ENCODE measurements around the gene DGCR2.

Gene DGCR2

GRCh38 chr22:19149991-19150390 lies 27.8 kb upstream of the DGCR2 start, which contains the start of gene GSC2:
Gene GSC2, minus strand, starts transcription at chr22:19150292. Its CDS starts 9 bp downstream, at chr22:19150283.
- H3K4me3 ChIP-seq (replicated peaks in 1 of 2; ENCODE audit: low read depth in 2 of 2, low read length in 2 of 2): no peak within 1 kb of the TSS
- no peak for TF ChIP-seq CTCF (IDR thresholded peaks at IDR 0.05; ENCODE audit: low read depth, low read length)

GRCh38 chr22:19149047-19149883 lies 27.1 kb upstream of the DGCR2 start:
- DNase-seq (ENCODE audit: low read depth in 2 of 2): no peak
- no peak for TF ChIP-seq CTCF (IDR thresholded peaks at IDR 0.05; ENCODE audit: low read depth, low read length)
- H3K4me3 ChIP-seq (replicated peaks in 1 of 2; ENCODE audit: low read depth in 2 of 2, low read length in 2 of 2): no peak overlapping the region

More at GRCh38 chr22:19149991-19150390, 27.8 kb upstream of the DGCR2 start, which contains the start of gene GSC2:
- DNase-seq (ENCODE audit: low read depth in 2 of 2): no peak

GRCh38 chr22:19148417-19149046 lies 26.3 kb upstream of the DGCR2 start:
- H3K4me3 ChIP-seq (replicated peaks in 1 of 2; ENCODE audit: low read depth in 2 of 2, low read length in 2 of 2): no peak overlapping the region
- no peak for TF ChIP-seq CTCF (IDR thresholded peaks at IDR 0.05; ENCODE audit: low read depth, low read length)

GRCh38 chr22:19147195-19147780 lies 25.1 kb upstream of the DGCR2 start:
- no peak for DNase-seq (ENCODE audit: low read depth in 2 of 2)
- H3K4me3 ChIP-seq (replicated peaks in 1 of 2; ENCODE audit: low read depth in 2 of 2, low read length in 2 of 2): no peak overlapping the region
- no peak for TF ChIP-seq CTCF (IDR thresholded peaks at IDR 0.05; ENCODE audit: low read depth, low read length)

More at GRCh38 chr22:19148417-19149046, 26.3 kb upstream of the DGCR2 start:
- DNase-seq (ENCODE audit: low read depth in 2 of 2): no peak

GRCh38 chr22:19146215-19146968 lies 24.2 kb upstream of the DGCR2 start:
- no peak overlapping the region for H3K4me3 ChIP-seq (replicated peaks in 1 of 2; ENCODE audit: low read depth in 2 of 2, low read length in 2 of 2)
- DNase-seq (ENCODE audit: low read depth in 2 of 2): no peak
- no peak for TF ChIP-seq CTCF (IDR thresholded peaks at IDR 0.05; ENCODE audit: low read depth, low read length)

GRCh38 chr22:19143967-19144400 lies 21.8 kb upstream of the DGCR2 start:
- H3K4me3 ChIP-seq (replicated peaks in 1 of 2; ENCODE audit: low read depth in 2 of 2, low read length in 2 of 2): peak overlapping the region; percentile 63 to 78
- no peak for TF ChIP-seq CTCF (IDR thresholded peaks at IDR 0.05; ENCODE audit: low read depth, low read length)
- DNase-seq (ENCODE audit: low read depth in 2 of 2): peak; percentile 14 to 18
